H1 (cell line): ENCODE data around the gene DLST. TPM values are rescaled to one million over a fixed set of nuclear protein-coding genes. Genes with fewer than 3 reads are reported as not detected.

Experiments used
- CTCF ChIA-PET: fragments of 300-600 bp; sonication (Branson Sonifier 250); formaldehyde crosslinking; loops from one replicate; lab custom pipeline; 2021; ENCODE audit not compliant: partially characterized antibody; lab: Charles Lee
- POLR2A ChIA-PET: fragments of 300-600 bp; sonication (Branson Sonifier 250); formaldehyde crosslinking; loops from one replicate; lab custom pipeline; 2021; ENCODE audit warnings: inconsistent platforms; ENCODE audit not compliant: partially characterized antibody; lab: Charles Lee
- DNase-seq, 2 experiments: peaks; one replicate each; pipeline versions ENCODE4 v3.0.0 to v3.0.0-alpha.2; 2010 to 2022; ENCODE audit warnings: low spot score in 2 of 2, low read depth in 1 of 2, mixed read lengths in 1 of 2
- FAIRE-seq: peaks from 2 replicates; lab custom pipeline; 2011; peaks lifted over from hg19 to GRCh38; lab: Jason Lieb, UNC
- H2AFZ ChIP-seq: 2 replicates; pipeline ENCODE4 v1.8.1; 2012; ENCODE audit warnings: low read length, inconsistent platforms
- H2AK5ac ChIP-seq: 2 replicates; pipeline ENCODE4 v1.6.1; 2013; ENCODE audit warnings: low read depth, low read length
- H2BK120ac ChIP-seq: replicated peaks from 2 replicates; pipeline ENCODE3; 2013; ENCODE audit warnings: low read depth, low read length, inconsistent platforms
- H2BK12ac ChIP-seq: 2 replicates; pipeline ENCODE4 v1.6.1; 2013; ENCODE audit warnings: low read depth, low read length
- H2BK15ac ChIP-seq: 2 replicates; pipeline ENCODE4 v1.6.1; 2013; ENCODE audit warnings: low read length
- H2BK20ac ChIP-seq: 2 replicates; pipeline ENCODE4 v1.6.1; 2013; ENCODE audit warnings: low read length
- H2BK5ac ChIP-seq: 2 replicates; pipeline ENCODE4 v1.6.1; 2013; ENCODE audit warnings: low read depth, low read length
- H3K14ac ChIP-seq: 2 replicates; pipeline ENCODE4 v1.6.1; 2013; ENCODE audit warnings: inconsistent platforms; ENCODE audit not compliant: insufficient read length
- H3K18ac ChIP-seq: 2 replicates; pipeline ENCODE4 v1.6.1; 2013; ENCODE audit warnings: low read length; ENCODE audit errors: extremely low read depth
- H3K23ac ChIP-seq: 2 replicates; pipeline ENCODE4 v1.6.1; 2013; ENCODE audit warnings: inconsistent platforms; ENCODE audit not compliant: insufficient read length
- H3K23me2 ChIP-seq: 2 replicates; pipeline ENCODE4 v1.6.1; 2013; ENCODE audit warnings: low read depth, low read length
- H3K27ac ChIP-seq: 2 replicates; pipeline ENCODE4 v1.6.1; 2011; ENCODE audit warnings: low read depth, low read length, inconsistent platforms
- H3K27me3 ChIP-seq, 4 experiments: replicated peaks in 1 of 4; 1 replicate in 1 of 4; 2 replicates in 3 of 4; pipeline versions ENCODE4 v1.6.1 to v1.8.1; 2011 to 2013; ENCODE audit warnings: low read length in 3 of 4, mild to moderate bottlenecking in 3 of 4, inconsistent platforms in 2 of 4, mixed read lengths in 2 of 4, moderate library complexity in 1 of 4; ENCODE audit not compliant: control insufficient read depth in 3 of 4, insufficient read depth in 3 of 4; ENCODE audit errors: extremely low read depth in 1 of 4
- H3K36me3 ChIP-seq, 4 experiments: 2 replicates each; pipeline versions ENCODE4 v1.6.1 to v1.8.1; 2011 to 2013; ENCODE audit warnings: mild to moderate bottlenecking in 4 of 4, low read length in 3 of 4, moderate library complexity in 2 of 4, control low read depth in 1 of 4, inconsistent platforms in 1 of 4; ENCODE audit not compliant: insufficient read depth in 4 of 4, control insufficient read depth in 2 of 4
- H3K4ac ChIP-seq: replicated peaks from 2 replicates; pipeline ENCODE3; 2013; ENCODE audit warnings: low read length, low read depth, mixed read lengths, inconsistent platforms; ENCODE audit not compliant: insufficient read length
- H3K4me1 ChIP-seq, 4 experiments: replicated peaks in 1 of 4; 1 replicate in 1 of 4; 2 replicates in 3 of 4; pipeline versions ENCODE4 v1.6.1 to v1.8.1; 2011 to 2013; ENCODE audit warnings: low read length in 3 of 4, inconsistent platforms in 2 of 4, mixed read lengths in 1 of 4; ENCODE audit not compliant: insufficient read depth in 4 of 4, control insufficient read depth in 3 of 4
- H3K4me2 ChIP-seq, 2 experiments: 2 replicates each; pipeline versions ENCODE4 v1.6.1 to v1.8.1; 2011 to 2013; ENCODE audit warnings: low read depth in 2 of 2, low read length in 2 of 2, control low read depth in 1 of 2, inconsistent platforms in 1 of 2, mild to moderate bottlenecking in 1 of 2; ENCODE audit not compliant: insufficient read depth in 1 of 2
- H3K4me3 ChIP-seq, 4 experiments: fragments of 200-600, 300-600 bp in 1 of 4; sonication (generic), shearing (Covaris generic), sonication (Bioruptor Twin) in 1 of 4; 2 replicates each; pipeline versions ENCODE4 v1.5.1 to v1.8.1; 2011 to 2016; ENCODE audit warnings: low read length in 4 of 4, low read depth in 3 of 4, control low read depth in 2 of 4, inconsistent platforms in 2 of 4, mild to moderate bottlenecking in 2 of 4, mixed read lengths in 1 of 4, moderate library complexity in 1 of 4; ENCODE audit not compliant: insufficient read depth in 2 of 4; ENCODE audit errors: extremely low read depth in 1 of 4
- H3K56ac ChIP-seq: replicated peaks from 2 replicates; pipeline ENCODE3; 2013; ENCODE audit warnings: low read depth, mild to moderate bottlenecking, mixed read lengths, low read length, inconsistent platforms; ENCODE audit not compliant: insufficient read length
- H3K79me1 ChIP-seq: 2 replicates; pipeline ENCODE4 v1.6.1; 2013; ENCODE audit warnings: low read depth, low read length, control low read depth
- H3K79me2 ChIP-seq, 2 experiments: 2 replicates each; pipeline versions ENCODE4 v1.6.1 to v1.8.1; 2012 to 2013; ENCODE audit warnings: low read length in 2 of 2, mild to moderate bottlenecking in 2 of 2, inconsistent platforms in 1 of 2; ENCODE audit not compliant: insufficient read depth in 2 of 2, control insufficient read depth in 1 of 2
- H3K9ac ChIP-seq, 4 experiments: replicated peaks in 1 of 4; 1 replicate in 1 of 4; 2 replicates in 3 of 4; pipeline versions ENCODE4 v1.6.1 to v1.8.1; 2011 to 2013; ENCODE audit warnings: low read depth in 3 of 4, low read length in 3 of 4, control low read depth in 2 of 4, mild to moderate bottlenecking in 2 of 4, moderate library complexity in 2 of 4, inconsistent platforms in 1 of 4; ENCODE audit errors: extremely low read depth in 1 of 4
- H3K9me3 ChIP-seq, 2 experiments: 2 replicates each; pipeline versions ENCODE4 v1.6.1 to v1.8.1; 2012 to 2013; ENCODE audit warnings: mild to moderate bottlenecking in 2 of 2, moderate library complexity in 2 of 2, control low read depth in 1 of 2, inconsistent platforms in 1 of 2, low read depth in 1 of 2, low read length in 1 of 2, mixed read lengths in 1 of 2; ENCODE audit not compliant: insufficient read depth in 2 of 2
- H4K20me1 ChIP-seq, 2 experiments: replicated peaks in 1 of 2; 2 replicates each; pipeline versions ENCODE3 to v1.8.1; 2011 to 2013; ENCODE audit warnings: inconsistent platforms in 2 of 2, low read length in 2 of 2, mild to moderate bottlenecking in 1 of 2; ENCODE audit not compliant: insufficient read depth in 2 of 2, control insufficient read depth in 1 of 2
- H4K5ac ChIP-seq: 2 replicates; pipeline ENCODE4 v1.6.1; 2013; ENCODE audit warnings: low read length, low read depth, mixed read lengths, inconsistent platforms; ENCODE audit not compliant: insufficient read length
- H4K8ac ChIP-seq: 2 replicates; pipeline ENCODE4 v1.8.0; 2013; ENCODE audit warnings: mild to moderate bottlenecking, moderate library complexity, low read length, inconsistent platforms; ENCODE audit not compliant: insufficient read depth; ENCODE audit errors: extremely low read depth
- H4K91ac ChIP-seq: replicated peaks from 2 replicates; pipeline ENCODE3; 2013; ENCODE audit warnings: low read length, mixed read lengths, inconsistent platforms; ENCODE audit not compliant: insufficient read length
- BRCA1 ChIP-seq: IDR thresholded peaks from 2 replicates; pipeline ENCODE4 v1.6.1; 2012; ENCODE audit warnings: low read depth, low read length, improper control_type of control experiment
- POLR2AphosphoS5 ChIP-seq: IDR thresholded peaks from 2 replicates; pipeline ENCODE4 v1.6.1; 2011; ENCODE audit warnings: low read depth, low read length
- WGBS, 2 experiments: shearing (Covaris generic) in 1 of 2; methylation state at CpG; one replicate each; pipeline versions ENCODE4 v1.1.6 to v1.1.7; 2013 to 2015; ENCODE audit warnings: low lambda C conversion rate in 2 of 2, mixed read lengths in 2 of 2, inconsistent platforms in 1 of 2, low coverage in 1 of 2, missing lambda C conversion rate in 1 of 2; ENCODE audit not compliant: insufficient replicate concordance in 2 of 2, insufficient coverage in 1 of 2, insufficient read length in 1 of 2; ENCODE audit errors: extremely low coverage in 1 of 2, missing lambda C conversion rate in 1 of 2; 5-methylcytosine and 5-hydroxymethylcytosine counted together
- polyA plus RNA-seq, 7 experiments: library from polyadenylated mRNA; depleted of rRNA in 3 of 7; stranded (reverse) in 5 of 7; unstranded in 2 of 7; fragments of >200 nt in 5 of 7; fragments of 200-250 nt in 2 of 7; gene quantifications; 1 replicate in 5 of 7; 2 replicates in 1 of 7; 4 replicates in 1 of 7; pipeline versions ENCODE4 v1.2.1 to v1.2.3, GENCODE V29; 2011 to 2013; ENCODE audit warnings: missing spikeins in 2 of 7, mixed read lengths in 2 of 7
- total RNA-seq: library from RNA; stranded (reverse); fragmentation: NEBNext Ultra II Directional; extraction: Animal tissue kit (Norgen Biotek cat#: 25700); gene quantifications from 2 replicates; pipeline ENCODE4 v1.2.1, GENCODE V29; 2021

DLST gene
- total and polyA plus RNA-seq, 2 of the 8 experiments (the other 6 are each of a cell fraction or from before 2014, with no cell fraction given), result 96.5 to 117 TPM

- Histone ChIP-seq H4K8ac (no peak overlapping the region), H3K23me2 (no peaks in the 10 kb centered on the region; the same call in 1 of the 2 replicates), H4K91ac (no peak overlapping the region), H2BK20ac (no peak overlapping the region), H3K4me1 (0 out of 7 replicates have a peak, but pooled peaks cover 0 to 2% (median 0%) of the 10 kb centered on the region in 4 experiments), H3K9me3 (no peaks in the 10 kb centered on the region), H3K4ac (no peak overlapping the region), H3K36me3 (no peaks in the 10 kb centered on the region), H3K9ac (no peak overlapping the region), H3K18ac (no peak overlapping the region), H4K5ac (no peak overlapping the region), H2BK5ac (no peak overlapping the region), H3K27ac (no peak overlapping the region), H2BK120ac (no peak overlapping the region), H3K79me2 (no peaks in the 10 kb centered on the region), H3K79me1 (no peaks in the 10 kb centered on the region), H2AFZ (peak overlapping the region; percentile 28; the same call in 1 of the 2 replicates), H4K20me1 (no peaks in the 10 kb centered on the region), H2BK15ac (no peak overlapping the region), H2AK5ac (no peak overlapping the region), H3K4me2 (no peak overlapping the region), H3K56ac (no peak overlapping the region), H2BK12ac (no peak overlapping the region), H3K14ac (no peak overlapping the region), H3K4me3 (no peak overlapping the region), H3K27me3 (no peaks in the 10 kb centered on the region), H3K23ac (no peak overlapping the region)
- TF ChIP-seq POLR2AphosphoS5 (no peak), BRCA1 (no peak)
- FAIRE-seq (no peak), DNase-seq (no peak)
- ChIA-PET CTCF (interaction anchor here (0.7 to 18.3 kb wide), 16 partner anchors 8 to 227 kb away, joined by 3 to 509 read pairs (median 8); partner anchors contain the start of genes DLST, PGF and PROX2), POLR2A (interaction anchor here (0.8 to 8.6 kb wide), 10 partner anchors 9 to 265 kb away, joined by 3 to 80 read pairs (median 4); partner anchors contain the start of genes DLST, LTBP2 and NEK9)
- WGBS, 2 experiments, result 88% methylated on average over 3 of the region's 3 CpGs; no CpG with 5 or more reads in 1 of the 2 experiments
Observed at GRCh38 chr14:74861734-74862090, 20.0 kb upstream of the DLST start.
